HepG2 (cell line): ENCODE results near the gene DLAT. TPM values are rescaled to one million over a fixed set of nuclear protein-coding genes. Genes with fewer than 3 reads are reported as not detected.

ENCODE experiments used
- AGO2 ChIP-seq: fragments of 200-400 bp; formaldehyde crosslinking; optimal IDR thresholded peaks from 2 replicates; pipeline ENCODE3; 2017; ENCODE audit warnings: mild to moderate bottlenecking, low read depth, low read length, moderate library complexity
- CHCHD3 ChIP-seq: sonication (generic); formaldehyde crosslinking; IDR thresholded peaks from 2 replicates; pipeline ENCODE4 v1.8.0; 2022; ENCODE audit warnings: mild to moderate bottlenecking, missing genetic modification reagents, moderate library complexity
- ETV5 ChIP-seq: IDR thresholded peaks from 2 replicates; pipeline ENCODE4 v1.6.1; 2018; ENCODE audit warnings: missing biosample characterization, missing genetic modification reagents, inconsistent platforms, borderline replicate concordance
- HNRNPLL ChIP-seq: fragments of 200-400 bp; formaldehyde crosslinking; IDR thresholded peaks from 2 replicates; pipeline ENCODE4 v1.6.1; 2017; ENCODE audit warnings: mild to moderate bottlenecking, low read depth, low read length; ENCODE audit not compliant: poor library complexity, severe bottlenecking
- HOXA7 ChIP-seq: sonication (generic); formaldehyde crosslinking; IDR thresholded peaks from 2 replicates; pipeline ENCODE4 v1.8.1; 2022; ENCODE audit warnings: mild to moderate bottlenecking, missing genetic modification reagents, moderate library complexity
- JUN ChIP-seq: sonication (generic); formaldehyde crosslinking; IDR thresholded peaks from 2 replicates; pipeline ENCODE4 v1.4.0; 2020; ENCODE audit warnings: mild to moderate bottlenecking, missing genetic modification reagents
- KAT7 ChIP-seq: IDR thresholded peaks from 2 replicates; pipeline ENCODE4 v1.6.1; 2018; ENCODE audit warnings: borderline replicate concordance, missing compliant biosample characterization
- KDM2A ChIP-seq: sonication (generic); formaldehyde crosslinking; IDR thresholded peaks from 2 replicates; pipeline ENCODE4 v1.4.0; 2020; ENCODE audit warnings: low read depth, missing genetic modification reagents, borderline replicate concordance
- RFXANK ChIP-seq: IDR thresholded peaks from 2 replicates; pipeline ENCODE4 v1.6.1; 2016
- SALL2 ChIP-seq: sonication (generic); formaldehyde crosslinking; IDR thresholded peaks from 2 replicates; pipeline ENCODE4 v1.8.1; 2023; ENCODE audit warnings: mild to moderate bottlenecking, missing genetic modification reagents, inconsistent platforms
- SIN3A ChIP-seq: IDR thresholded peaks from 2 replicates; pipeline ENCODE4 v1.6.1; 2011; ENCODE audit warnings: low read depth, mild to moderate bottlenecking, control low read depth, low read length, borderline replicate concordance
- SSRP1 ChIP-seq: IDR thresholded peaks from 2 replicates; pipeline ENCODE4 v1.6.1; 2016; ENCODE audit warnings: control low read depth
- WIZ ChIP-seq: sonication (generic); formaldehyde crosslinking; IDR thresholded peaks from 2 replicates; pipeline ENCODE4 v1.5.1; 2020; ENCODE audit warnings: mild to moderate bottlenecking, missing genetic modification reagents
- ZNF468 ChIP-seq: sonication (generic); formaldehyde crosslinking; IDR thresholded peaks from 2 replicates; pipeline ENCODE4 v1.8.0; 2022; ENCODE audit warnings: mild to moderate bottlenecking, moderate library complexity, missing genetic modification reagents
- ZNF563 ChIP-seq: sonication (generic); formaldehyde crosslinking; IDR thresholded peaks from 2 replicates; pipeline ENCODE4 v1.8.0; 2022; ENCODE audit warnings: mild to moderate bottlenecking, moderate library complexity, missing genetic modification reagents
- ZNF615 ChIP-seq: sonication (generic); formaldehyde crosslinking; IDR thresholded peaks from 2 replicates; pipeline ENCODE4 v1.5.0; 2020; ENCODE audit warnings: mild to moderate bottlenecking, missing genetic modification reagents, borderline replicate concordance
- ZNF644 ChIP-seq: IDR thresholded peaks from 2 replicates; pipeline ENCODE4 v1.6.1; 2016; ENCODE audit warnings: low read depth
- ZNF766 ChIP-seq: sonication (generic); formaldehyde crosslinking; IDR thresholded peaks from 2 replicates; pipeline ENCODE4 v1.5.0; 2020; ENCODE audit warnings: missing genetic modification reagents, borderline replicate concordance
- polyA plus RNA-seq, 8 experiments: library from polyadenylated mRNA; depleted of rRNA in 3 of 8; stranded (reverse) in 7 of 8; unstranded in 1 of 8; fragments of >200 nt; fragmentation: Illumina TruSeq in 4 of 8; extraction: Trizol in 4 of 8; gene quantifications; 2 replicates each; pipeline versions ENCODE4 v1.2.1 to v1.2.3, GENCODE V29; 2011 to 2016; ENCODE audit warnings: low read depth in 4 of 8, missing spikeins in 1 of 8, mixed read lengths in 1 of 8; ENCODE audit not compliant: insufficient read depth in 1 of 8
- total RNA-seq, 5 experiments: library from RNA; depleted of rRNA; stranded (reverse); fragments of >200 nt; fragmentation: Illumina TruSeq; extraction: Trizol; gene quantifications; 2 replicates each; pipeline ENCODE4 v1.2.3, GENCODE V29; 2016; ENCODE audit warnings: low read depth in 1 of 5
- TF ChIP-seq, protein P1 (sequence below): sonication (generic); formaldehyde crosslinking; IDR thresholded peaks from 2 replicates; pipeline ENCODE4 v1.8.1; 2023; ENCODE audit warnings: mild to moderate bottlenecking, moderate library complexity, missing genetic modification reagents
- TF ChIP-seq, protein P2 (sequence below): sonication (generic); formaldehyde crosslinking; IDR thresholded peaks from 2 replicates; pipeline ENCODE4 v1.4.0; 2020; ENCODE audit warnings: mild to moderate bottlenecking, missing genetic modification reagents, borderline replicate concordance
- TF ChIP-seq, protein P3 (sequence below): sonication (generic); formaldehyde crosslinking; IDR thresholded peaks from 2 replicates; pipeline ENCODE4 v1.4.0; 2020; ENCODE audit warnings: missing genetic modification reagents
- TF ChIP-seq, protein P4 (sequence below): sonication (generic); formaldehyde crosslinking; IDR thresholded peaks from 2 replicates; pipeline ENCODE4 v1.5.1; 2020; ENCODE audit warnings: mild to moderate bottlenecking, missing genetic modification reagents

Gene DLAT
- total and polyA plus RNA-seq, 2 of the 13 experiments (the other 11 are each of a cell fraction or from before 2014, with no cell fraction given): 26.4 to 62.2 TPM

DNA sequence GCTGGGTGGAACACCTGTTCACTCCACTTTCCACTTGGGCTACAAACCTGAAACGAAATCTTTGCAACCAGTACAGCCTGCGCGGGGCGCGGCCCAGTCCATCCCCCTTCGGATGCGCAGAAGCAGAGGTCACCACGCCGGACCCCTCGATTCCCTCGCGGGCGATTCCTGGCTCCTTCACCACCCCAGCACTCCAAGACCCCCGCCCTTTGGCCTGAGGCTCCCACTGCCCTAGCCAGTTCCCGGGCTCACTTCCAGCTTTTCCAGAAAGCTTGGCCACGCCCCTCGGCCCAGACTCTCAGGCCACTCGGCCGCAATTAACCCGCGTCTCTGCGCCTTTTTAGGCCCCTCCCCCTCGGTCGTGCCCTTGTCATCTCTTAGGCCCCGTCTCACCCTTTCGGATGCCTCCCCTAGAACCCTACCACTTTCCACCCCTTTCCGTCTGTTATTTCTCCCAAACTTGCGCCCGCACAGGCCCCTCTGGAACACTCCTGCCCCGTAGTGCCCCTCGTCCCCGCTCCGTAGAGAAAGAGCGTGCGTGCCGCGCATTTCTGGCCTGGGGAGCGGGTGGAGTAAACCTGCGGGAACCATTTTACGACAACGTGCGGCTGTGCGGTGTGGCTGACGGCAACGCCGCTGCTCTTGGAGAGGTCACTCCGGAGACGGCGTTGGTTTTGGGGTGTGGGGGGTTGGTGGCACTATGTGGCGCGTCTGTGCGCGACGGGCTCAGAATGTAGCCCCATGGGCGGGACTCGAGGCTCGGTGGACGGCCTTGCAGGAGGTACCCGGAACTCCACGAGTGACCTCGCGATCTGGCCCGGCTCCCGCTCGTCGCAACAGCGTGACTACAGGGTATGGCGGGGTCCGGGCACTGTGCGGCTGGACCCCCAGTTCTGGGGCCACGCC is at the start of gene DLAT (continued):
- TF ChIP-seq HOXA7 (CRISPR knock-in tag): no peak
- TF ChIP-seq AGO2: peak; percentile 96
- no peak for TF ChIP-seq SSRP1 (CRISPR knock-in tag)
- TF ChIP-seq, protein P1, sequence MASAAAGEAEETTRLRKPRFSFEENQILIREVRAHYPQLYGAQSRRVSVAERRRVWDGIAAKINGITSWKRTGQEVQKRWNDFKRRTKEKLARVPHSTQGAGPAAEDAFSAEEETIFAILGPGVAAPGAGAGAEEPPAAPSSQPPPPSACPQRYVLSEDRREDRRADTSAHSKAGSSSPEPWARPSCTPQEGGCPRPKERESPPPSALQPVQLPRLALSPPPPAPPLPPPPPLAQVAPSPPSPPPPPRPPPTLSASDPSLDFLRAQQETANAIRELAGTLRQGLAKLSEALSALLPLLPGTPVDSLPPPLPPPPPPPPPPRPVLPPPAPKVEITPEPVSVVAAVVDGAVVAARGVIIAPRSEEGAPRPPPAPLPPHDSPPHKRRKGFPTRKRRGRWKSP (CRISPR knock-in tag): peak; percentile 91
- TF ChIP-seq ETV5 (CRISPR knock-in tag): peak; percentile 19; the same call in 1 of the 2 replicates
- no peak for TF ChIP-seq ZNF468 (CRISPR knock-in tag)
- peak; percentile 64 for TF ChIP-seq SALL2 (CRISPR knock-in tag)
- TF ChIP-seq WIZ: no peak
- TF ChIP-seq ZNF615 (CRISPR knock-in tag): peak; percentile 35
- TF ChIP-seq, protein P2, sequence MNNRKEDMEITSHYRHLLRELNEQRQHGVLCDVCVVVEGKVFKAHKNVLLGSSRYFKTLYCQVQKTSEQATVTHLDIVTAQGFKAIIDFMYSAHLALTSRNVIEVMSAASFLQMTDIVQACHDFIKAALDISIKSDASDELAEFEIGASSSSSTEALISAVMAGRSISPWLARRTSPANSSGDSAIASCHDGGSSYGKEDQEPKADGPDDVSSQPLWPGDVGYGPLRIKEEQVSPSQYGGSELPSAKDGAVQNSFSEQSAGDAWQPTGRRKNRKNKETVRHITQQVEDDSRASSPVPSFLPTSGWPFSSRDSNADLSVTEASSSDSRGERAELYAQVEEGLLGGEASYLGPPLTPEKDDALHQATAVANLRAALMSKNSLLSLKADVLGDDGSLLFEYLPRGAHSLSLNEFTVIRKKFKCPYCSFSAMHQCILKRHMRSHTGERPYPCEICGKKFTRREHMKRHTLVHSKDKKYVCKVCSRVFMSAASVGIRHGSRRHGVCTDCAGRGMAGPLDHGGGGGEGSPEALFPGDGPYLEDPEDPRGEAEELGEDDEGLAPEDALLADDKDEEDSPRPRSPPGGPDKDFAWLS (CRISPR knock-in tag): no peak
- 0 out of 2 replicates have a peak, but pooled peaks have one; percentile 0 for TF ChIP-seq CHCHD3 (CRISPR knock-in tag)
- TF ChIP-seq ZNF766: peak; percentile 57; the same call in 1 of the 2 replicates
- 0 out of 2 replicates have a peak, but pooled peaks have one; percentile 32 for TF ChIP-seq ZNF644
- TF ChIP-seq HNRNPLL: peak; percentile 99
- TF ChIP-seq RFXANK: peak; percentile 61; the same call in 1 of the 2 replicates
- TF ChIP-seq ZNF563: peak; percentile 84
- TF ChIP-seq, protein P3, sequence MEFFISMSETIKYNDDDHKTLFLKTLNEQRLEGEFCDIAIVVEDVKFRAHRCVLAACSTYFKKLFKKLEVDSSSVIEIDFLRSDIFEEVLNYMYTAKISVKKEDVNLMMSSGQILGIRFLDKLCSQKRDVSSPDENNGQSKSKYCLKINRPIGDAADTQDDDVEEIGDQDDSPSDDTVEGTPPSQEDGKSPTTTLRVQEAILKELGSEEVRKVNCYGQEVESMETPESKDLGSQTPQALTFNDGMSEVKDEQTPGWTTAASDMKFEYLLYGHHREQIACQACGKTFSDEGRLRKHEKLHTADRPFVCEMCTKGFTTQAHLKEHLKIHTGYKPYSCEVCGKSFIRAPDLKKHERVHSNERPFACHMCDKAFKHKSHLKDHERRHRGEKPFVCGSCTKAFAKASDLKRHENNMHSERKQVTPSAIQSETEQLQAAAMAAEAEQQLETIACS (CRISPR knock-in tag): 0 out of 2 replicates have a peak, but pooled peaks have one; percentile 40
- TF ChIP-seq JUN (CRISPR knock-in tag): peak; percentile 84; the same call in 1 of the 2 replicates
- peak; percentile 75; the same call in 1 of the 2 replicates for TF ChIP-seq SIN3A
- peak; percentile 99 for TF ChIP-seq KDM2A (CRISPR knock-in tag)
- TF ChIP-seq KAT7 (CRISPR knock-in tag): peak; percentile 52; the same call in 1 of the 2 replicates
- TF ChIP-seq, protein P4, sequence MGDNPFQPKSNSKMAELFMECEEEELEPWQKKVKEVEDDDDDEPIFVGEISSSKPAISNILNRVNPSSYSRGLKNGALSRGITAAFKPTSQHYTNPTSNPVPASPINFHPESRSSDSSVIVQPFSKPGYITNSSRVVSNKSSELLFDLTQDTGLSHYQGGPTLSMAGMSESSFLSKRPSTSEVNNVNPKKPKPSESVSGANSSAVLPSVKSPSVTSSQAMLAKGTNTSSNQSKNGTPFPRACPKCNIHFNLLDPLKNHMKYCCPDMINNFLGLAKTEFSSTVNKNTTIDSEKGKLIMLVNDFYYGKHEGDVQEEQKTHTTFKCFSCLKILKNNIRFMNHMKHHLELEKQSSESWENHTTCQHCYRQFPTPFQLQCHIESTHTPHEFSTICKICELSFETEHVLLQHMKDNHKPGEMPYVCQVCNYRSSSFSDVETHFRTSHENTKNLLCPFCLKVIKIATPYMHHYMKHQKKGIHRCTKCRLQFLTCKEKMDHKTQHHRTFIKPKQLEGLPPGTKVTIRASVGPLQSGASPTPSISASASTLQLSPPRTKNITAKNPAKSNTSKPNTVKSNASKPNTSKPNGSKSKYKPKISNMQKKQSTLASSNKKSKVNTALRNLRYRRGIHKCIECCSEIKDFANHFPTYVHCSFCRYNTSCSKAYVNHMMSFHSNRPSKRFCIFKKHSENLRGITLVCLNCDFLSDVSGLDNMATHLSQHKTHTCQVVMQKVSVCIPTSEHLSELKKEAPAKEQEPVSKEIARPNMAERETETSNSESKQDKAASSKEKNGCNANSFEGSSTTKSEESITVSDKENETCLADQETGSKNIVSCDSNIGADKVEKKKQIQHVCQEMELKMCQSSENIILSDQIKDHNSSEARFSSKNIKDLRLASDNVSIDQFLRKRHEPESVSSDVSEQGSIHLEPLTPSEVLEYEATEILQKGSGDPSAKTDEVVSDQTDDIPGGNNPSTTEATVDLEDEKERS (CRISPR knock-in tag): peak; percentile 57; the same call in 1 of the 2 replicates
